ENCODE data around the gene ATG16L2. TPM values are rescaled to one million over a fixed set of nuclear protein-coding genes. Genes with fewer than 3 reads are reported as not detected.
A peak's percentile ranks its signal among the peaks of the same experiment; 100 is the strongest.

Gene ATG16L2, protein sequence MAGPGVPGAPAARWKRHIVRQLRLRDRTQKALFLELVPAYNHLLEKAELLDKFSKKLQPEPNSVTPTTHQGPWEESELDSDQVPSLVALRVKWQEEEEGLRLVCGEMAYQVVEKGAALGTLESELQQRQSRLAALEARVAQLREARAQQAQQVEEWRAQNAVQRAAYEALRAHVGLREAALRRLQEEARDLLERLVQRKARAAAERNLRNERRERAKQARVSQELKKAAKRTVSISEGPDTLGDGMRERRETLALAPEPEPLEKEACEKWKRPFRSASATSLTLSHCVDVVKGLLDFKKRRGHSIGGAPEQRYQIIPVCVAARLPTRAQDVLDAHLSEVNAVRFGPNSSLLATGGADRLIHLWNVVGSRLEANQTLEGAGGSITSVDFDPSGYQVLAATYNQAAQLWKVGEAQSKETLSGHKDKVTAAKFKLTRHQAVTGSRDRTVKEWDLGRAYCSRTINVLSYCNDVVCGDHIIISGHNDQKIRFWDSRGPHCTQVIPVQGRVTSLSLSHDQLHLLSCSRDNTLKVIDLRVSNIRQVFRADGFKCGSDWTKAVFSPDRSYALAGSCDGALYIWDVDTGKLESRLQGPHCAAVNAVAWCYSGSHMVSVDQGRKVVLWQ
- 57.3 and 108 TPM in 2 replicates for total RNA-seq (2011; cell fraction: chromatin; rRNA removed; ENCODE audit: low replicate concordance)
- 50.4 and 52.2 TPM in 2 replicates for total RNA-seq (2011; cell fraction: nucleolus; rRNA removed)
- total RNA-seq (2011; cell fraction: nucleoplasm; rRNA removed): 58.1 and 76.9 TPM in 2 replicates
- total RNA-seq (2014; rRNA removed): 3.4 and 4.3 TPM in 2 replicates
- total RNA-seq (2014; rRNA removed; fragmentation: Illumina TruSeq; extraction: Trizol): 2.5 and 2.9 TPM in 2 replicates
- total RNA-seq (2015; rRNA removed; fragmentation: Illumina TruSeq; extraction: Trizol): 4.9 and 6.7 TPM in 2 replicates
- total RNA-seq (2021): 6.2 and 6.4 TPM in 2 replicates
- 8.4 and 10.6 TPM in 2 replicates for polyA plus RNA-seq (2011; rRNA removed)
- 5.7 TPM in 2 replicates for polyA plus RNA-seq (2011; cell fraction: cytosol; rRNA removed)
- 100 and 142 TPM in 2 replicates for polyA plus RNA-seq (2011; cell fraction: nucleus; rRNA removed)
- 13.7 and 47.5 TPM in 2 replicates for polyA plus RNA-seq (2012)
- polyA plus RNA-seq (2014; fragmentation: Illumina TruSeq; extraction: Trizol): 6.3 and 6.4 TPM in 2 replicates
- under 1 TPM; 0.18 to 0.59 TPM for polyA plus RNA-seq (2014; fragmentation: Nextera tagmentation; extraction: Ambion mirVana)
- polyA plus RNA-seq (2014; rRNA removed): 11.2 and 12.0 TPM in 2 replicates
- polyA minus RNA-seq (2011; rRNA and poly(A)+ RNA removed): 4.1 and 4.6 TPM in 2 replicates
- 1.1 and 2.8 TPM in 2 replicates for polyA minus RNA-seq (2011; cell fraction: cytosol; rRNA and poly(A)+ RNA removed)
- 17.1 and 18.2 TPM in 2 replicates for polyA minus RNA-seq (2011; cell fraction: nucleus; rRNA and poly(A)+ RNA removed)
- Bru-seq, nascent RNA: percentile 49 among the genes with signal in this experiment
- BruChase-seq, experiment 1, labeled RNA remaining after a 2-hour chase: percentile 41 among the genes with signal in this experiment
- percentile 41 among the genes with signal in this experiment for BruChase-seq, experiment 2, labeled RNA remaining after a 6-hour chase
- long read RNA-seq, experiment 1, partial matches to known transcripts: 0 of 1 reads
- long read RNA-seq, experiment 1, other reads (novel, unspliced or antisense): 0 of 1 reads
- long read RNA-seq, experiment 2, partial matches to known transcripts: 1 of 1 reads
- long read RNA-seq, experiment 2, other reads (novel, unspliced or antisense): 0 of 1 reads
- long read RNA-seq, experiment 3, partial matches to known transcripts: 0 of 2 reads
- long read RNA-seq, experiment 3, other reads (novel, unspliced or antisense): 0 of 2 reads

DNA sequence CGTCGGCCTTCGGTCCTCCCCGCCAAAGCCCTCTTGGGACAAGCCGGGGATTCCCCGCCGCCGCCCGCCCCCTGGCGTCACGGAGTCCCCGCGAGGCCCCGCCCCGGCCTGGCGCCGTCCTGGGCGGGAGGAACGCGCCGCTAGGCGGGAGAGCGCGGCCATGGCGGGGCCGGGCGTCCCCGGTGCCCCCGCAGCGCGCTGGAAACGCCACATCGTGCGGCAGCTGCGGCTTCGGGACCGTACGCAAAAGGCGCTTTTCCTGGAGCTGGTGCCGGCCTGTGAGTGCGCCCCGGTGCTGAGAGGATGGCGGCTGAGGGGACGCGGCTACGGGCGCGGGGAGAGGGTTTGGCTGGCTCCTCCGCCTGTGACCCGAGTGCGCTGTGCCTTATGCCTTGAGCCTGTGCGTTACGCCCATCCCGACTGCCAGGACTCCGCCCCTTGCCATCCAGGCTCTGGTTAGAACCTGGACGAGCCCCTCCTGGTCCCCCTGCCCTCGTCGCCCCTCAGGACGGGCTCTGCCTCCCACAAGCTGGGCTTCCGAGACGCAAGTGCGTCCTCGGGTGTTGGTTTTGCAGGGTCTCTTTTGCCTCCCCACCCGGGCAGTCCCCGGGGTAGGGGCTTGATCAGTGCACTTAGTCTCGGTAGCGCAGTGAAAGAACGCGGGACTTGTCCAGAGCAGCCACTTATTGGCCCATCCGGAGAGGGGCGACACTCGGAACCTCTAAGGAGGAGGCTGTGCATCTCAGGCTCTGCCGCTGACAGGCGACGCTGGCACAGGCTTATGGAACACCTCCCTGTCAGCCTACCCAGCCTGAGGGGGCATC, at the start of gene ATG16L2:
Gene ATG16L2 (plus strand): TSS at position 126 of the 824 bp plus-strand sequence. CDS start 35 bp downstream, at position 161.
- no peaks in the 10 kb centered on the region for H3K36me3 ChIP-seq (ENCODE audit: control insufficient read depth, insufficient read depth, low read length)
- H3K4me1 ChIP-seq (replicated peaks in 1 of 2; ENCODE audit: control insufficient read depth in 2 of 2, insufficient read depth in 2 of 2, low read length in 2 of 2): peaks cover 33 to 42% of the 10 kb centered on the region in 2 experiments
- in situ Hi-C loops (cut with MboI): no loop called here
- H3K9me3 ChIP-seq (replicated peaks; ENCODE audit: control insufficient read depth, insufficient read depth, low read depth, low read length): no peaks in the 10 kb centered on the region
- no peaks in the 10 kb centered on the region for H4K20me1 ChIP-seq (replicated peaks; ENCODE audit: control insufficient read depth, insufficient read depth, low read length)
- peak within 1 kb of the TSS; percentile 59 for H3K4me3 ChIP-seq
- FAIRE-seq (no peak), DNase-seq (ENCODE audit: extremely low read depth in 1 of 4, low spot score in 3 of 4) (peak; percentile 84 to 93 (median 92)), ATAC-seq (peak; percentile 88)
- H3K27me3 ChIP-seq (ENCODE audit: control insufficient read depth in 2 of 2, insufficient read depth in 2 of 2, low read length in 2 of 2): no peaks in the 10 kb centered on the region
- POLR2A ChIA-PET: interaction anchor here (0.5 to 2.8 kb wide), 6 partner anchors 16 to 740 kb away, joined by 3 to 17 read pairs (median 4); partner anchors contain the start of gene STARD10
- peak within 1 kb of the TSS; percentile 87; the same call in 2 of the 3 replicates for H3K27ac ChIP-seq (ENCODE audit: extremely low read depth, low read depth, low read length)
- H3K79me2 ChIP-seq (ENCODE audit: control insufficient read depth, insufficient read depth, low read length): peaks cover 4% of the 10 kb centered on the region; the same call in 2 of the 3 replicates
- peaks cover 5% of the 10 kb centered on the region for H3K9me1 ChIP-seq (ENCODE audit: control insufficient read depth, insufficient read depth, low read length)
- intact Hi-C loops (cut with micrococcal nuclease): loop anchor here (5.0 kb wide), 1 partner anchor 87 kb away; no protein-coding TSS in a partner anchor
- H2AFZ ChIP-seq (ENCODE audit: low read depth, low read length): peak within 1 kb of the TSS; percentile 96
- 4% methylated on average over 43 of the region's 75 CpGs for WGBS (ENCODE audit: insufficient coverage, low coverage, missing lambda C conversion rate)
- BruUV-seq (replicated peaks): TSS peak; percentile 59
- H3K4me2 ChIP-seq (ENCODE audit: insufficient read depth, low read length): peak within 1 kb of the TSS; percentile 93
- CTCF ChIA-PET (ENCODE audit: low intra/inter-chr PET ratio): interaction anchor here (0.6 to 3.1 kb wide), 4 partner anchors 21 to 197 kb away, joined by 3 to 20 read pairs (median 3); no protein-coding TSS in a partner anchor
- peak within 1 kb of the TSS; percentile 78 to 92 for H3K9ac ChIP-seq (ENCODE audit: insufficient read depth in 1 of 2, low read depth in 2 of 2, low read length in 2 of 2)
- TF ChIP-seq, protein P1, sequence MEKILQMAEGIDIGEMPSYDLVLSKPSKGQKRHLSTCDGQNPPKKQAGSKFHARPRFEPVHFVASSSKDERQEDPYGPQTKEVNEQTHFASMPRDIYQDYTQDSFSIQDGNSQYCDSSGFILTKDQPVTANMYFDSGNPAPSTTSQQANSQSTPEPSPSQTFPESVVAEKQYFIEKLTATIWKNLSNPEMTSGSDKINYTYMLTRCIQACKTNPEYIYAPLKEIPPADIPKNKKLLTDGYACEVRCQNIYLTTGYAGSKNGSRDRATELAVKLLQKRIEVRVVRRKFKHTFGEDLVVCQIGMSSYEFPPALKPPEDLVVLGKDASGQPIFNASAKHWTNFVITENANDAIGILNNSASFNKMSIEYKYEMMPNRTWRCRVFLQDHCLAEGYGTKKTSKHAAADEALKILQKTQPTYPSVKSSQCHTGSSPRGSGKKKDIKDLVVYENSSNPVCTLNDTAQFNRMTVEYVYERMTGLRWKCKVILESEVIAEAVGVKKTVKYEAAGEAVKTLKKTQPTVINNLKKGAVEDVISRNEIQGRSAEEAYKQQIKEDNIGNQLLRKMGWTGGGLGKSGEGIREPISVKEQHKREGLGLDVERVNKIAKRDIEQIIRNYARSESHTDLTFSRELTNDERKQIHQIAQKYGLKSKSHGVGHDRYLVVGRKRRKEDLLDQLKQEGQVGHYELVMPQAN (IDR thresholded peaks at IDR 0.05; ENCODE audit: borderline replicate concordance): 0 out of 2 replicates have a peak, but pooled peaks have one; percentile 39
- TF ChIP-seq, protein P2, sequence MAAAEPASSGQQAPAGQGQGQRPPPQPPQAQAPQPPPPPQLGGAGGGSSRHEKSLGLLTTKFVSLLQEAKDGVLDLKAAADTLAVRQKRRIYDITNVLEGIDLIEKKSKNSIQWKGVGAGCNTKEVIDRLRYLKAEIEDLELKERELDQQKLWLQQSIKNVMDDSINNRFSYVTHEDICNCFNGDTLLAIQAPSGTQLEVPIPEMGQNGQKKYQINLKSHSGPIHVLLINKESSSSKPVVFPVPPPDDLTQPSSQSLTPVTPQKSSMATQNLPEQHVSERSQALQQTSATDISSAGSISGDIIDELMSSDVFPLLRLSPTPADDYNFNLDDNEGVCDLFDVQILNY (CRISPR knock-in tag; IDR thresholded peaks at IDR 0.05): 0 out of 2 replicates have a peak, but pooled peaks have one; percentile 27
- TF ChIP-seq ZNF347 (CRISPR knock-in tag; IDR thresholded peaks at IDR 0.05; ENCODE audit: low read depth) (no peak), ASH1L (IDR thresholded peaks at IDR 0.05; ENCODE audit: borderline replicate concordance, low read depth, partially characterized antibody) (no peak), XRCC3 (IDR thresholded peaks at IDR 0.05) (no peak), ZNF3 (CRISPR knock-in tag; IDR thresholded peaks at IDR 0.05) (no peak)
- TF ChIP-seq, protein P3, sequence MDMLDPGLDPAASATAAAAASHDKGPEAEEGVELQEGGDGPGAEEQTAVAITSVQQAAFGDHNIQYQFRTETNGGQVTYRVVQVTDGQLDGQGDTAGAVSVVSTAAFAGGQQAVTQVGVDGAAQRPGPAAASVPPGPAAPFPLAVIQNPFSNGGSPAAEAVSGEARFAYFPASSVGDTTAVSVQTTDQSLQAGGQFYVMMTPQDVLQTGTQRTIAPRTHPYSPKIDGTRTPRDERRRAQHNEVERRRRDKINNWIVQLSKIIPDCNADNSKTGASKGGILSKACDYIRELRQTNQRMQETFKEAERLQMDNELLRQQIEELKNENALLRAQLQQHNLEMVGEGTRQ (CRISPR knock-in tag; IDR thresholded peaks at IDR 0.05): no peak

Data from K562 (cell line).